Gastroesophageal sphincter (tissue), 4 donors: ENCODE measurements around the gene HDAC4. TPM values are rescaled to one million over a fixed set of nuclear protein-coding genes. Genes with fewer than 3 reads are reported as not detected.

Experiments used
- ATAC-seq: fragments of 150-250 bp; one replicate; pipeline ENCODE4 v1.9.1; 2016; ENCODE audit warnings: mild to moderate bottlenecking, moderate library complexity
- H3K27ac ChIP-seq, 4 donors: fragments of 200-600 bp; sonication (generic) in 3 of 4; 1 replicate in 3 of 4; 2 replicates in 1 of 4; pipeline ENCODE4 v1.5.1; 2016 to 2019
- H3K27me3 ChIP-seq: fragments of 200-600 bp; sonication (generic); one replicate; pipeline ENCODE4 v1.5.1; 2019
- H3K36me3 ChIP-seq, 2 donors: fragments of 200-600 bp; sonication (generic); one replicate each; pipeline ENCODE4 v1.5.1; 2019; ENCODE audit warnings: control low read depth in 1 of 2
- H3K4me1 ChIP-seq, 3 donors: fragments of 200-600 bp; sonication (generic); 1 replicate in 2 of 3; 2 replicates in 1 of 3; pipeline ENCODE4 v1.5.1; 2016 to 2019; ENCODE audit warnings: control low read depth in 2 of 3
- H3K4me3 ChIP-seq, 2 donors: fragments of 200-600 bp; sonication (generic); one replicate each; pipeline ENCODE4 v1.5.1; 2019; ENCODE audit warnings: mild to moderate bottlenecking in 1 of 2, moderate library complexity in 1 of 2
- H3K9me3 ChIP-seq, 3 donors: fragments of 200-600 bp; sonication (generic); one replicate each; pipeline ENCODE4 v1.5.1; 2017 to 2019; ENCODE audit warnings: control low read depth in 2 of 3
- CTCF ChIP-seq, 4 experiments: fragments of 200-600 bp in 2 of 4; fragments of 450-650 bp in 2 of 4; sonication (generic) in 1 of 4; IDR thresholded peaks; one replicate each; pipeline ENCODE4 v1.5.1; 2017 to 2019; ENCODE audit warnings: antibody characterized with exemption in 4 of 4, mild to moderate bottlenecking in 2 of 4, moderate library complexity in 2 of 4
- EP300 ChIP-seq: sonication (generic); formaldehyde crosslinking; IDR thresholded peaks from one replicate; pipeline ENCODE4 v1.6.1; 2017; ENCODE audit warnings: antibody characterized with exemption, mild to moderate bottlenecking
- POLR2A ChIP-seq, 2 donors: fragments of 450-650 bp; IDR thresholded peaks; one replicate each; pipeline ENCODE4 v1.6.1; 2017; ENCODE audit warnings: antibody characterized with exemption in 2 of 2, mild to moderate bottlenecking in 2 of 2, moderate library complexity in 1 of 2
- POLR2AphosphoS5 ChIP-seq: sonication (generic); formaldehyde crosslinking; IDR thresholded peaks from one replicate; pipeline ENCODE4 v1.6.1; 2017; ENCODE audit warnings: antibody characterized with exemption
- WGBS, 2 donors: methylation state at CpG; one replicate each; pipeline ENCODE4 v1.1.5; 2018; ENCODE audit warnings: low coverage in 1 of 2; 5-methylcytosine and 5-hydroxymethylcytosine counted together
- total RNA-seq, 4 donors: library from RNA; depleted of rRNA; stranded (reverse); fragments of >200 nt; gene quantifications; one replicate each; pipeline ENCODE4 v1.1.0, GENCODE V29; 2016

HDAC4 gene
- total RNA-seq, 4 donors from 2014 or later: 41.3 to 104 (median 85.8) TPM

- no peak overlapping the region for H3K4me3 ChIP-seq
- no peak for TF ChIP-seq EP300
- peak in 1 of 4 experiments; percentile 34 for TF ChIP-seq CTCF (IDR thresholded peaks at IDR 0.05)
- peak; percentile 25 for TF ChIP-seq POLR2AphosphoS5
- H3K9me3 ChIP-seq: no peaks in the 10 kb centered on the region
- 44 to 90% methylated on average over 4 to 9 of the region's 19 CpGs for WGBS, 2 donors
- ATAC-seq: no peak
- no peaks in the 10 kb centered on the region for H3K36me3 ChIP-seq
- H3K4me1 ChIP-seq: peaks cover 0 to 80% (median 22%) of the 10 kb centered on the region in 3 donors
- H3K27ac ChIP-seq: peak overlapping the region in 2 of 4 donors; percentile 20 to 99
- no peaks in the 10 kb centered on the region for H3K27me3 ChIP-seq
Observed at GRCh38 chr2:239396881-239397681, 3.7 kb downstream of the HDAC4 start.

GRCh38 chr2:239395524-239395923 is 5.3 kb downstream of the HDAC4 start:
- Histone ChIP-seq H3K27me3 (no peaks in the 10 kb centered on the region), H3K27ac (no peak overlapping the region), H3K4me3 (no peak overlapping the region), H3K36me3 (no peaks in the 10 kb centered on the region), H3K9me3 (no peaks in the 10 kb centered on the region), H3K4me1 (peaks cover 0 to 94% (median 22%) of the 10 kb centered on the region in 3 donors)
- 44 to 83% methylated on average over 5 to 6 of the region's 6 CpGs for WGBS, 2 donors
- ATAC-seq: no peak
- TF ChIP-seq POLR2AphosphoS5 (no peak), EP300 (no peak), CTCF (IDR thresholded peaks at IDR 0.05) (no peak), POLR2A (IDR thresholded peaks at IDR 0.05) (no peak)

- Histone ChIP-seq H3K4me1 (peaks cover 0 to 97% (median 22%) of the 10 kb centered on the region in 3 donors), H3K4me3 (no peak overlapping the region), H3K9me3 (no peaks in the 10 kb centered on the region), H3K27ac (peak overlapping the region in 1 of 4 donors; percentile 1), H3K27me3 (no peaks in the 10 kb centered on the region), H3K36me3 (no peaks in the 10 kb centered on the region)
- TF ChIP-seq POLR2AphosphoS5 (no peak), CTCF (IDR thresholded peaks at IDR 0.05) (no peak), EP300 (no peak), POLR2A (IDR thresholded peaks at IDR 0.05) (no peak)
- ATAC-seq: no peak
- 83 to 100% methylated on average over 1 of the region's 1 CpG for WGBS, 2 donors
Observed at GRCh38 chr2:239394978-239395377, 5.8 kb downstream of the HDAC4 start.

GRCh38 chr2:239394346-239394945 is 6.4 kb downstream of the HDAC4 start:
- no peaks in the 10 kb centered on the region for H3K27me3 ChIP-seq
- H3K36me3 ChIP-seq: peaks cover 0 to 4% of the 10 kb centered on the region in 2 donors
- peaks cover 0 to 92% (median 22%) of the 10 kb centered on the region in 3 donors for H3K4me1 ChIP-seq
- H3K9me3 ChIP-seq: no peaks in the 10 kb centered on the region
- H3K4me3 ChIP-seq: no peak overlapping the region
- peak overlapping the region in 1 of 4 donors; percentile 17 for H3K27ac ChIP-seq
- 62 to 75% methylated on average over 8 to 9 of the region's 11 CpGs for WGBS, 2 donors
- ATAC-seq: no peak
- TF ChIP-seq EP300 (no peak), POLR2A (IDR thresholded peaks at IDR 0.05) (no peak), POLR2AphosphoS5 (no peak), CTCF (IDR thresholded peaks at IDR 0.05) (no peak)
